Activated naive CD4-positive, alpha-beta T cell treated with anti-CD3 and anti-CD28 coated beads for 36 hours (primary cell): ENCODE data around the gene IKBKE. TPM values are rescaled to one million over a fixed set of nuclear protein-coding genes. Genes with fewer than 3 reads are reported as not detected.

Source experiments
- CTCF ChIA-PET: fragments of 350-600 bp; sonication (Branson Sonifier 250); formaldehyde crosslinking; loops from one replicate; lab custom pipeline; 2021; ENCODE audit warnings: antibody characterized with exemption; lab: Charles Lee
- DNase-seq: peaks from one replicate; pipeline ENCODE4 v3.0.0-alpha.2; 2020
- H3K27ac Mint-ChIP-seq: one replicate; pipeline ENCODE4 v1.8.0; 2021; ENCODE audit warnings: mild to moderate bottlenecking, mixed read lengths
- H3K27me3 Mint-ChIP-seq: one replicate; pipeline ENCODE4 v1.8.0; 2021; ENCODE audit warnings: low read depth, mixed read lengths
- H3K36me3 Mint-ChIP-seq: one replicate; pipeline ENCODE4 v1.8.0; 2021; ENCODE audit warnings: low read depth, mixed read lengths
- H3K4me1 Mint-ChIP-seq: one replicate; pipeline ENCODE4 v1.8.0; 2021; ENCODE audit warnings: low read depth, mixed read lengths
- H3K4me3 Mint-ChIP-seq: one replicate; pipeline ENCODE4 v1.8.0; 2021; ENCODE audit warnings: mild to moderate bottlenecking, moderate library complexity, mixed read lengths
- H3K9me3 Mint-ChIP-seq: one replicate; pipeline ENCODE4 v1.8.0; 2021; ENCODE audit warnings: mixed read lengths
- intact Hi-C: fragments of 100-400 bp; cut with micrococcal nuclease; formaldehyde crosslinking; loops from one replicate; pipeline ENCODE4 v1.15.1; 2023
- total RNA-seq, 2 experiments: library from RNA; stranded (reverse); gene quantifications; one replicate each; pipeline ENCODE4 v1.2.3, GENCODE V29; 2021

Gene IKBKE
- total RNA-seq, 2 experiments from 2014 or later, result 7.0 to 8.6 TPM

DNA sequence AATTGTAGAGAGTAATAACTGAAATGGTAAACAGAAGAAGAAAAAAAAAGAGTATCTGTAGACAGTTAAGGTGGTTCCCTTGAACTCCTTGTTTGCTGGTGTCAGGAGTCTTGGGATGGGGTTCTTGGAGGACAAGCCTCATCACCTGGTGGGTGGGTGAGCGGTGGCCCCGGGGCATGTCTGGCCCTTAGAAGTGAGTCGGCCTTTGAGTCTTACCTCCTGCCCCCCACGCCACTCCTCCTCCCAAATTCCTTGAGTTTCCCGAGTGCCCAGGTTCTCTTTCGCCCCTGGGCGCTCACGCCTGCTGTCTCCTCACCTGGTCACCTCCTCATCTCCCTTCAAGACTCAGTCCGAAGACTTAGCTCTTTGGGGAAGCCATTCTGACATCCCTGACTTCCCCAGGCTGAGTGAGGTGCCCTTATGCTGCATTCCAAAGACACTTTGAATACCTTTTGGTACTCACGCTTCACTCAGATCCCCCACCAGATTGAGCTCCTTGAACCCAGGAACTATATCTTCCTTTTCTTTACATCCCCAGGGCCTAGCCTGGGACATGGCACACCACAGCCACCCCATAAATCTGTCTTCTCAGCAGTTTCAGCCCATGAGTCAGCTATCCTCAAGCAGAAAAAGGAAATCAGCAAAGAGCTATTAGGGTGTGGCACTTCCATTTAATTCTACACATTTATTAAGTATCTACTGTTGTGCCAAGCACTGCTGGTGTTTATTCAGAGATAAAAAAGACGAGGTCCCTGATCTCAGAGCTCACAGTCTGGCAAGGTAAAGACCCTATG, 13.5 kb upstream of the IKBKE start:
- Mint-ChIP-seq H3K27me3 (no peaks in the 10 kb centered on the region), H3K9me3 (no peaks in the 10 kb centered on the region), H3K4me3 (no peak overlapping the region), H3K4me1 (no peaks in the 10 kb centered on the region), H3K27ac (no peak overlapping the region), H3K36me3 (peaks cover 3% of the 10 kb centered on the region)
- CTCF ChIA-PET, result interaction anchor here (0.7 to 1.1 kb wide), 2 partner anchors 32 to 188 kb away, joined by 3 to 4 read pairs; no protein-coding TSS in a partner anchor
- intact Hi-C loops, result no loop called here
- DNase-seq, result no peak

DNA sequence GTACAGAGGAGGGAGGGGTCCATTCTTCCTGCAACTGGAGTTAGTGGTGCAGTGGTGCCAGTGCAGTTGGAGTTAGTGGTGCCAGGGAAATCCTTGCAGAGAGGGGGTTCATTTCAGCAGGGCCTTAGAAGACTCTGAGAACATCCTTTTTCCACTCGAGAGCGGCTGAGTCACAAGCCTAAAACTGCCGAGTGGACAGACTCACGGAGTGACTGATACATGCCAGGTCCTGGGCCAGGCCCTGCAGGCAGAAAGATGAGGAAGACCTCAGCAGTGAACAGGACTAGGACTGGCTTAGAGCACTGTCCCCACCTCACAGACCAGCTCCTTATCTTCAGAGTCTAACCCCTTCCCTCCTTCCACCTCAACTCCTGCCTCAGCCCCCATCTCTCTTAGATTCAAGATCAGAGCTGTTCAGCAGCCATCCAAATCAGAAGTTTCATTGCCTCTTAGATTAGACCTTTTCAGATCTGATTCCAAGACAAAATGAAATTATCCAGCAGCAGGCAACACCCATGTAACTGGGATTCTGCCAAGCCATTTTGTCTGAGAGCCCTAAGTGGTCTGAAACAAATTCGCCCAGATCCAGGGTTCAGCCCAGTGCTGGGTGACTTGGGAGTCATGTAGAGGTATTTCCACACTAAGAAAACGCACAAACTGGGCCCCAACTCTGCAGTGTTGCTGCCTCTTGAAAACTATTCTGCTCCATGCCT, 12.7 kb upstream of the IKBKE start:
- intact Hi-C loops, result no loop called here
- no peak for DNase-seq
- Mint-ChIP-seq H3K9me3 (no peaks in the 10 kb centered on the region), H3K36me3 (peaks cover 3% of the 10 kb centered on the region), H3K27me3 (no peaks in the 10 kb centered on the region), H3K4me3 (no peak overlapping the region), H3K4me1 (peaks cover 3% of the 10 kb centered on the region), H3K27ac (no peak overlapping the region)
- CTCF ChIA-PET, result interaction anchor here (1.1 to 5.9 kb wide), 2 partner anchors 14 to 32 kb away, joined by 3 to 57 read pairs; partner anchors contain the start of gene IKBKE

DNA sequence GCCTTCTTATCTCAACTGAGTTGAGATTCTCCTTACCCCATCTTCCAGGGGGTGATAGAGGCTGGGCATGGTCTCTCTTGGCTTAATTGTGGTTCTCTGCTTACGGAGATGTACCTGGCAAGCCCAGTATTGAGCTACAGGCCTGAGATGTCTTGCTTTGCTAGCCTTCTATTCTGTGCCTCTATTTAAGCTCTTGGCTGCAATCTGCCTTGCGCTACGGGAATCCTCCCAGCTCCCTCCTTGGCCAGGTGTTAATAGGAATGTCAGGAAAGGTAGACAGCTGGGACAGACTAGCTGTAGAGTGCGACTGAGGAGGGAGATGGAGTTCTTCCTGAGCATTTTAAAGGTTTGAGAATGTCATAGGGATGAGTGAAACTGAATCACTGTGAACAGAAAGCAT, 10.6 kb upstream of the IKBKE start:
- no peaks in the 10 kb centered on the region for H3K36me3 Mint-ChIP-seq
- intact Hi-C loops, result no loop called here
- CTCF ChIA-PET, result interaction anchor here (0.6 to 5.9 kb wide), 7 partner anchors 12 to 204 kb away, joined by 4 to 57 read pairs (median 5); partner anchors contain the start of gene IKBKE
- DNase-seq, result no peak
- no peak overlapping the region for H3K4me3 Mint-ChIP-seq
- H3K27me3 Mint-ChIP-seq, result no peaks in the 10 kb centered on the region
- H3K9me3 Mint-ChIP-seq, result no peaks in the 10 kb centered on the region
- peaks cover 25% of the 10 kb centered on the region for H3K4me1 Mint-ChIP-seq
- no peak overlapping the region for H3K27ac Mint-ChIP-seq

DNA sequence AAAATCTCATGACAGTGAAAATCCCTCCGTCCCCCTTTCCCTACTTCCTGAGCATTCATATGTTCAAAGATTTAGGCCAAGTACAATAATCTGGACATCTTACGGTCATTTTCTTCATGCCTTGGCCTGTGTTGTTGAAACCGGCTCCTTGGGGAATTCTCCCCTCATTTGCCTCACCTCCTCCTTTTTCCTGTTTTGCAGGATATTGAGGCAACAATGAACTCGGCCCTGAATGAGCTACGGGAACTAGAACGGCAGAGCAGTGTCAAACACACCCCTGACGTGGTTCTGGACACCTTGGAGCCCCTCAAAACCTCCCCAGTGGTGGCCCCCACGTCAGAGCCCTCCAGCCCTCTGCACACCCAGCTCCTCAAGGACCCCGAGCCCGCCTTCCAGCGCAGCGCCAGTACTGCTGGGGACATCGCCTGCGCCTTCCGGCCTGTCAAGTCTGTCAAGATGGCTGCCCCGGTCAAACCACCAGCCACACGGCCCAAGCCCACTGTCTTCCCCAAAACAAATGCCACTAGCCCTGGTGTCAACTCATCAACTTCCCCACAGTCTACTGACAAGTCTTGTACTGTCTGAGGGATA, 9.3 kb upstream of the IKBKE start:
- intact Hi-C loops, result no loop called here
- Mint-ChIP-seq H3K36me3 (no peaks in the 10 kb centered on the region), H3K27me3 (no peaks in the 10 kb centered on the region), H3K9me3 (no peaks in the 10 kb centered on the region), H3K4me1 (peaks cover 37% of the 10 kb centered on the region), H3K4me3 (no peak overlapping the region), H3K27ac (no peak overlapping the region)
- CTCF ChIA-PET, result interaction anchor here (0.6 to 5.9 kb wide), 7 partner anchors 11 to 203 kb away, joined by 3 to 57 read pairs (median 7); partner anchors contain the start of gene IKBKE
- no peak for DNase-seq

DNA sequence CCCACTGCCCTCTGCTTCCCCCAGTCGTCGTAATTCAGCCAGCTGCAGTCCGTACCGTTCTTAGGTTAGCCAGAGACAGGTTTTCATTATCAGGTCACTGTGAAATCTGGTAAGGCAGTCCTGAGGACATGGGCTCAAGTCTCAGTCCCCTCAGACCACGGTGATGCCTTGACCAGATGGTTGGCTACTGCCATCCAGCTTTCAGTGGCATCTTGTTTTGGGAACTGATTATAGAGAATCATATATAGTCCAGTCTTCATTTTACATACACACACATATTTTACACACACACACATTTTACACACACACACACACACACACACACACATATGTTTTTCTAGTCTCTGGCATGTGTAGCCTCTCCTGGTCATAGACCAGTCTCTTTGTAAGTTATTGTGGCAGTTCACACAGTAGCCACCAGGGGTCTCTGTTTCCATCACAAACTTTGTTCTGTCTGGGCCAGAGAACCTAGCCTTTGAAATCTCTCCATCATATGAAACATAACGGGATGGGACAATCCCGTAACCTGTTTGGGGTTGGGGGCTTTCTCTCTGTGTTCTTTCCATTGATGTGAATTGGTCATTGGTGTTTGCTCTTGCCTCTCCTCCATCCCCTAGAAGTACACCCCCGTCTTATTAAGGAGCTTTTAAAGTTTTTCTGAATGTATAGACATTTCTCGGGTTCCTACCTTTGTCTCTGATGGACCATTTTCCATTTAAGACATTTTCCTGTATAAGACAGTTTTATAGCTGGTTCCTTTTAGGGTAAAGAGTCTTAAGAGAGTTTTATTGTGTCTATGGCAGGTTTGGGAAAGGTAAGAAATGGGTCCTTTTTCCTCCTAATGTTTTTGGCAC, 8.4 kb upstream of the IKBKE start:
- Mint-ChIP-seq H3K9me3 (no peaks in the 10 kb centered on the region), H3K27me3 (no peaks in the 10 kb centered on the region), H3K27ac (no peak overlapping the region), H3K4me1 (peaks cover 46% of the 10 kb centered on the region), H3K4me3 (no peak overlapping the region), H3K36me3 (no peaks in the 10 kb centered on the region)
- peak; percentile 92 for DNase-seq
- CTCF ChIA-PET, result interaction anchor here (0.6 to 5.9 kb wide), 26 partner anchors 10 to 609 kb away, joined by 3 to 57 read pairs (median 4); partner anchors contain the start of gene IKBKE
- intact Hi-C loops, result loop anchor here (1.0 to 2.0 kb wide), 4 partner anchors 8 to 202 kb away; partner anchors contain the start of genes IKBKE and RASSF5

DNA sequence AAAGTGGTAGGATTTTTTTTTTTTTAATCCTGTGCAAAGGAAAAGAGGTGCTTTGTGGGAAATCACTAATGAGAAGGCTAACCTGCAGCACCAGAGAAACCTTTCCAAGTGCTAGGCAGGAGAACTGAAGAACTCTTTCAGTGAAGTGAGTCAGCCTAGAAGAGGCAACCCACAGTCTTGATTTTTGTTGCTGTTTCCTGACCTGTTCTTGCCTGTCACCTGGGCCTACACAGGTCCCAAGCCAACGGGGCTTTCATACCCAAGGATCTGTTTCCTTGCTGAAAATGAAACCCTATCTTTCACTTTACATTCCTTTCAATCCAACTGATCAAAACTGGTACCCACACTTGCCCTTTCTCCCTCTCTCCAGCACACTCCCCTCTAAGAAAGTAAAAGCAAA, 7.1 kb upstream of the IKBKE start:
- intact Hi-C loops, result loop anchor here (1.0 to 2.0 kb wide), 2 partner anchors 44 to 120 kb away; partner anchors contain the start of gene RASSF5
- Mint-ChIP-seq H3K27me3 (no peaks in the 10 kb centered on the region), H3K36me3 (no peaks in the 10 kb centered on the region), H3K27ac (peak overlapping the region; percentile 77), H3K9me3 (no peaks in the 10 kb centered on the region), H3K4me1 (peaks cover 59% of the 10 kb centered on the region), H3K4me3 (no peak overlapping the region)
- CTCF ChIA-PET, result interaction anchor here (0.8 to 5.9 kb wide), 7 partner anchors 9 to 200 kb away, joined by 3 to 57 read pairs (median 8); partner anchors contain the start of gene IKBKE
- DNase-seq, result peak; percentile 73

DNA sequence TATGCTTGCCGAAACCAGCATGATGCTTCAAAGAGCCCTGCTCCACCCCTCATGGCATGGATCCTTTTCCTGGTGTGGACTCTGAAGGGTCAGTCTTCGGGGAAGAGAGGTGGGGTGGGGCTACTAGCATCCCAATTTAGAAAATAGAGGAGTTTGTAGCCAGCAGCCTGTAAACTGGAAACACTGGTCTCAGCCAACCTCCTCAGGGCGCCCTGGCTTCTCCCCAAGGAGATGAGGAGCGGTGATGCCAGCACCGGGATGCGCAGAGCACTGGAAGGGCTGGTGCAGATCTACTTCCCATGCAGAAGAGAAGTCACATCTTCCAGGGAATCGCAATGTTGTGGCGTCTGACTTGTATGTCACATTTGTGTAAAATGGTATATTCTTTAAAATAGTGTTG, 6.4 kb upstream of the IKBKE start:
- H3K9me3 Mint-ChIP-seq, result no peaks in the 10 kb centered on the region
- peaks cover 67% of the 10 kb centered on the region for H3K4me1 Mint-ChIP-seq
- CTCF ChIA-PET, result interaction anchor here (0.5 to 5.9 kb wide), 6 partner anchors 8 to 1128 kb away, joined by 3 to 57 read pairs (median 4); partner anchors contain the start of gene IKBKE
- DNase-seq, result no peak
- no peak overlapping the region for H3K27ac Mint-ChIP-seq
- intact Hi-C loops, result loop anchor here (1.0 to 2.0 kb wide), 2 partner anchors 43 to 119 kb away; partner anchors contain the start of gene RASSF5
- H3K36me3 Mint-ChIP-seq, result no peaks in the 10 kb centered on the region
- H3K4me3 Mint-ChIP-seq, result no peak overlapping the region
- no peaks in the 10 kb centered on the region for H3K27me3 Mint-ChIP-seq

DNA sequence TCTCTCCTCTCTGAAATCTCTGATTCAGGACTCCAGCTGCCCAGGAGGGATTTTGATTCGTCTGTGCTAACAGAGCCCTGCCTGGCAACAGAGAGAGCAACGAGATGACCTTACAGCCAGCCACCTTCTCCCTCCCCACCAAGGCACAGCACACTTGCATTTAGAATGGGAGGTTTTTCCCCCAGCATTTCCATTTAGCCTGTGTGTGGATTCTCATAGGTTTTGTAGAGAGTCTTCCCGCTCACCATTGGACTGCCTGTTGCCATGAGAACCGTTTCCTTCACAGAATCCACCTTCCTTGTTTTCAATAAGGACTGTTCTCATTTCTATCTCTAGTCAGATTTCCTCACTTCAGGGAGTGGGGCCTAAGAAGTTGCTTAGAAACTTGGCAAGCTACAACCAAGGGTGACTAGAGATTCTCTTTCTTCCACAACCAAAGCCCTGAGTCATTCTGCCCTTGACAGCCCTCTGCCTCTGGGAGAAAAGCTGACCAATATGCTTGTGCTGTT, 5.8 kb upstream of the IKBKE start:
- no peaks in the 10 kb centered on the region for H3K9me3 Mint-ChIP-seq
- H3K27me3 Mint-ChIP-seq, result no peaks in the 10 kb centered on the region
- H3K4me1 Mint-ChIP-seq, result peaks cover 73% of the 10 kb centered on the region
- CTCF ChIA-PET, result interaction anchor here (0.6 to 3.9 kb wide), 7 partner anchors 12 to 199 kb away, joined by 3 to 19 read pairs (median 4); no protein-coding TSS in a partner anchor
- DNase-seq, result peak; percentile 21
- H3K36me3 Mint-ChIP-seq, result no peaks in the 10 kb centered on the region
- H3K4me3 Mint-ChIP-seq, result no peak overlapping the region
- peak overlapping the region; percentile 9 for H3K27ac Mint-ChIP-seq
- intact Hi-C loops, result no loop called here

DNA sequence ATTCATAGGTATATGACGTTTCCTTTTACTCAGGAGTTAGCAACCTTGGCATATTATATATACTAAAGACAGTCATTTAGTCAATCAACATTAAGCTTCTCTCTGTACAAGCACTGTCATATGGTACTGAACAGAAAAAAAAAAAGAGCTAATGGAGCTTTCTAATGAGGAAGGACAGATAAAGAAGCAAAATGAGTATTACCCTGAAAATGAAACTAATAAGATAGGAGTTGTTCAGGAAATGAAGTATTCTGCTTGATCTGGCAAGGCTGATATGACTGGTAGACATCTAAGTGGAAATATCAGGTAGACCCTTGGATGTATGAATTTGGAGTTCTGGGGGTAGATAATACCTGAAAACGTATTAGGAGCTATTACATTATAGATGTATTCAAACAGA, 4.3 kb upstream of the IKBKE start:
- peaks cover 82% of the 10 kb centered on the region for H3K4me1 Mint-ChIP-seq

DNA sequence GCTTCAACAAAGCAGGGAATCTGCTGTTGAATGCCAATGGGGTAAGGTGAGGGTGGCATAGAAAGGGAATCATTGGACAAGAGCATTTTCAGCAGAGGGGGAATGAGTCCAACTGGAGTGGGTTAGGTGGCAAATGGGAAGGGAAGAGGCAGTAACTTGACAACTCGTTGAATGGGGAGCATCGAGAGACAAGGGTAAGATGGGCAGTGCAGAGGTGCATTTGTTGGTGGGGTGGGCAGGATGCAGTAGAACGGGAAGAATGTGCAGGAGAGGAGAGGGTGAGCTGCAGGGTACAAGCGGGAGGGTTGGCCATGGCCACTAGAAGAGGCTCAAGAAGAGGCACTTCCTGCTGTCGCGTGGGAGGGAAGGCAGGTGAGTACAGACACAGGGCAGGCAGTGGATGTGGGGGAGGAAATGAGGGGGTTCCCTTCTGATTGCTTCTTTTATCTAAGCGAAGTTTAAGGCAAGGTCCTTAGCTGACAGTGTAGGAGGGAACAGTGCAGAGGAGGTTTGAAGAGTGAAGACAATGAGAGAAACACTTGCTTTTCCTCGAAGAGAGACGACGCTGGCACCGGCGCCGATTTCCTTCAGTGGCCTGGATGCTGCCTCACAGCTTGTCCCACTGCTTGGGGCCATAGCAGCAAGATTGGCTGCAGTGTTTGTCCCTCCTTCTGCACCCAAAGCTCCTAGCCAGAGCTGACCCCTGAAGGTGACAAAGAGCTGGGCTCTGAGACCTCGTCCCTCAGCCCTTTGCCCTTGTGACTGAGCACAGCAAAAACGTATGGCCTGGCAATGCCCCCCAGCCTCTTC, 3.2 kb upstream of the IKBKE start:
- CTCF ChIA-PET, result interaction anchor here (0.6 to 3.9 kb wide), 5 partner anchors 13 to 809 kb away, joined by 3 to 19 read pairs (median 5); partner anchors contain the start of gene RASSF5
- Mint-ChIP-seq H3K36me3 (no peaks in the 10 kb centered on the region), H3K27me3 (no peaks in the 10 kb centered on the region), H3K27ac (peak overlapping the region; percentile 19), H3K9me3 (no peaks in the 10 kb centered on the region), H3K4me3 (peak overlapping the region; percentile 8), H3K4me1 (peaks cover 91% of the 10 kb centered on the region)
- peak; percentile 50 for DNase-seq
- intact Hi-C loops, result loop anchor here (5.0 kb wide), 1 partner anchor 450 kb away; no protein-coding TSS in a partner anchor

More for the DNA sequence above, 4.3 kb upstream of the IKBKE start:
- no peak for DNase-seq
- H3K4me3 Mint-ChIP-seq, result no peak overlapping the region
- intact Hi-C loops, result loop anchor here (5.0 kb wide), 1 partner anchor 451 kb away; no protein-coding TSS in a partner anchor
- CTCF ChIA-PET, result interaction anchor here (0.7 to 3.9 kb wide), 5 partner anchors 14 to 457 kb away, joined by 3 to 19 read pairs (median 5); partner anchors contain the start of gene RASSF5
- H3K27ac Mint-ChIP-seq, result no peak overlapping the region
- H3K36me3 Mint-ChIP-seq, result no peaks in the 10 kb centered on the region
- no peaks in the 10 kb centered on the region for H3K9me3 Mint-ChIP-seq
- H3K27me3 Mint-ChIP-seq, result no peaks in the 10 kb centered on the region
